Stimulated activated CD4-positive, alpha-beta T cell treated with anti-CD3 and anti-CD28 coated beads, Interleukin-1b, Interleukin-23, amount 100 ng/mL, for 1 hour (primary cell): ENCODE measurements around the gene KIRREL3.

Source experiments
- DNase-seq, 2 donors: peaks; one replicate each; pipeline ENCODE4 v3.0.0-alpha.2; 2020; ENCODE audit warnings: low read depth in 2 of 2

The KIRREL3 gene

DNA sequence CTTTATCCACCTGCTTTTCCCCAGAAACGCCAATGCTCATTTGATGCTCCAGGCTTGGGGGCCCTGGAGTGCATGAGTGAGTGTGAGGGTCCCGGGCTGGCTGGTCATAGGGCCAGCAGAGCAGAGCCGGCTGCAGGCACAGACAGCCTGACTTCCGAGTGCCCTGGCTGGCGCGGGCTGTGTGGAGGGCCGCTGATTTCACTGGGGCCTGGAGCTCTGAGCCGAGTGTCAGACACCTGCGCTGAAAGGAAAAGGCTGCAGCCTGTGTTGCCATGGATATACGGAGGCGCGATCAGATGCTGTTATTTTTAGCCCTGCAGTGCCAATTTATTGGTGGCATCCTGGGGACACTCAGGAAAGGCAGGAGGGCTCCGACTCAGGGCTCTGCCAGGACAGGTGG lies 557.5 kb downstream of the KIRREL3 start:
- no peak for DNase-seq

DNA sequence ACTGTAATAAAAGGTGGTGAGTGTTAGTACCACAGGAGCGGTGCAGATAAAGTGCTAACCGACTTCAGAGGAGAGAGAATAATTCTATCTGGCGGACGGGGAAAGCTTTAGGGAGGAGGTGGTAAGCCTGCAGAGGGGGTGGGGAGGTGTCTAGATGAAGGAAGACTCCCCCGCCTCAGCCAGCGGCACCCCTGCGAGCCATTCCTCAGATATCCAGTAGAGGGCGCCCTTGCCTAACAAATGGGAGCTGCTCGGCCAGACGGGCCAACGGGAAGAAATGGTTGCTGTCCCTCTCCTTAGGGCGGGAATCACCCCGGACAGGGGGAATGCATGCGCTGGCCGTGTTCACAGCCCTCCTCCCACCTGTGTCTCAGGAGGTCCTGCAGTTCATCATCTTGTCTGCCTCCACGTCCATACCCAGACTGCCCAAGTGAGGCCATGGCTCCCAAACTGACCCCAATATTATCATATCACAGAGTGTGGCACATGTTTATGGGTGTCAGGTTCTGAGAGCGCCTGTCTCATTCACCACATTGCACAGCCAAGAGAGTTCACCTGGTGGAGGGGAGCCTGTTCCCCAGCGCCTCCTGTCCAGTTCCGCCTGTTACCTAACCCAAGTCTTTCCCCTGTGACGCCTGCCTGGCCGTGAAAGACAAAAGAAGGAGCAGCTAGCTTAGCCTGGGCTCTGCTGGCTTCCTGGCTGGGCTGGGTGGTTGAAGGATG lies 559.6 kb downstream of the KIRREL3 start:
- peak; percentile 42 to 56 for DNase-seq

DNA sequence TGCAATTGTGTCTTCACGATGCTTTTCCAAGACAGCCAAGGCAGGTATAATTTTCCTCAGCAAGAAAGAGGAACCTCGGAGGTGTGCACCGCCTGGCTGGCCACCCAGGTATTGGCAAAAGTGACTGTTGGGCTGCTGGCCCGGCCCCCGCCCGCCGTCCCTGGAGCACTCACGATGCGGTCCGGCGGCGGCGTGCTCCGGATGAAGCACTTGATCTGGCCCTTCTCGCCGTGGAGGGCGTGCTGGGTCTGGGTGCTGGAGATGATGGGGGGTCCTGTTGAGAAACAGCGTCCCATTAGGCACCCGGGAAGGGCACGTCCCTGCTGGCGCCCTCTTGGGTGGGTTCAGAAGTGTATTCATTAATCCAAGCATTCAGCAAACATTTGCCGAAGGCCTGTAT lies 560.3 kb downstream of the KIRREL3 start:
- no peak for DNase-seq

DNA sequence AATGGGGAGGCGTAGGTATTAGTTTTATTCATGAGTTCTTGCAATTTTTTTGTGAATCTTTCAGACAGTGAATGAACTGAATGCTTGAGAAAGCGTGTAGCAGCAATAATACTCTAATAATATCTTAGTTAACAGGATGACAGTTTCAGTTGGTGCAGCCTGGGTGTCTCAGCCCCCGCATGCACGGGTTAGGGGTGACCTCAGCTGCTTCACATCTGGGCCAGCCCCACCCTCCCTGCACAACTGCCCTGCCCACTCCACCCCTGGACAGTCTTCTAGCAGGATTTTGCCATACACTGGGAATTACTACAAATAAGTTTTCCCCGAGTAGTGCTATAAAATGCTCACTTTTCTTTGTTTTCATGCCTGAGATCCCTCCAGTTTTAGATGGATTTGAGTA lies 561.9 kb downstream of the KIRREL3 start:
- no peak for DNase-seq

DNA sequence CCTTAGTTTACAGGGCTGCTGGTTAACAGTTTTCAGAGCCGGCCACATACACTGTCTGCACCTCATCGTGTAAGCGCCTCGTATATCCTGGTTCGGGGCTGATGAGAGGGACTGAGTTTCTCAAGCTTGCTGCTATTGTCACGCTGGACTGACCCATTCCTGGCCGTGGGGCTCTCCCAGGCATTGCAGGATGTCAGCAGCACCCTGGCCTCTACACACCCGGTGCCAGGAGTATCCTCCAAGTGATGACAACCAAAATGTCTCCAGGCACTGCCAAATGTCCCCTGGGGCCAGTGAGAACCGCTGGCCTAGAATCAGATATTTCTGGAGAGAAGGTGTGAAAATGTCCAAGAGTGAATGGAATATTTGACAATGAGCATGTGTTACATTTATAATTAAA lies 562.3 kb downstream of the KIRREL3 start:
- DNase-seq, result no peak

DNA sequence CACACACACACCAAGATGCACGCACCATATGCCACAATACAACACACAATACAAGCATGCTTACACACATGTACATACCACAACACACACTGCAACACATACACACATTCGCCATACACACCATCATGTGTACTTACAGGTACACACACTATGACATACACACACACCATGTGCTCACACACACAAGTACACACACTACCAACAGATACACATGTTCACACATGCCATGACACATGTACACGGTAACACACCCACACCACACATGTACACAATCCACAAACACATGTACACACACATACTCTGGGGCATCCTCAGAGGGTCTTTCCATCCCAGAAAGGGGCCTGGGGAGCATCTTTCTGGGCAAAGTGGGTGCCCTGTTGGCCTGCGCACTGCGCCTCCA lies 562.8 kb downstream of the KIRREL3 start:
- no peak for DNase-seq

DNA sequence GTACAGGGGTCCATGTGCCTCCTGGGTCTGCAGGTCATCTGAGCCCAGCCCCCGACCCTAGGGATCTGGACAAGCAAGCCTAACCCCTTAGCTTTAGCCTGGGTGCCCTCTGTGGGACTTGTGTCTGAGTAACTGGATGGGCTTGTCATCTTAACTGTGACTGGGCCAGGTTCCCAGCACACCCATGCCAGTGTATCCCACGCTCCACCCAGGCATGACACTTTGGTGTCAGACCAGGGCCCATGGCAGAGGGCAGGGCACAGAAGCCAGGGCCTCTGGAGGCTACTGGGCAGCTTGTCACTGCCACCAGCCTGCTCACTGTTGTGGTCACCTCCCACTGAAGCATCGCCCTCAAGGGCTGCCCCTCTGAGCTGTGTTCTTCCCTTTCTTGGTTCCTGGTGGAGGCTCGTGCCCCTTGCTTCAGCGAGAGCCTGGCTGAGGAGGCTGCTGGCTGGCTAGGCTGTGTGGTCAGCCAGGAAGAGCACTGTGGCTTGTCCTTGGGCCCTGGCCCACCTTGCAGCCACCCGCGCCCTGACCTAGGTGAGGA lies 564.3 kb downstream of the KIRREL3 start:
- no peak for DNase-seq

DNA sequence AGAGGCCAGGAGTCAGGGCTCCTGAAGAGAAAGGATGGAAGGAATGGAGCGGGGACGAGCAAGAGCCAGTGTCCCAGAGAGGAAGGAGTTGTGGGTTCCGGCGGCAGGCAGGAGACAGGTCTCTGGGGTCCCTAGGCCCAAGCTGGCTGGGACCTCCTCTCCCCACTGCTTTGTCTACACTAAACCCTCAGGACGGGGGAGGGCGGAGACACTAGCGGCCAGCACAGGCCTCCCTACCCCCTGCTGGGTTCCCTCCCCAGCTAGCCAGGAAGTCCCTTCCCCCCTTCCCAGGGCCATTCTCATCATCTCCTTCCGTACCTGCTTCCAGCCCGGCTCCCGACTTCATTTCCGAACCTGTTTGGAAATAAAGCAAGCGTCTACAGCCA lies 565.6 kb downstream of the KIRREL3 start:
- DNase-seq, result no peak

DNA sequence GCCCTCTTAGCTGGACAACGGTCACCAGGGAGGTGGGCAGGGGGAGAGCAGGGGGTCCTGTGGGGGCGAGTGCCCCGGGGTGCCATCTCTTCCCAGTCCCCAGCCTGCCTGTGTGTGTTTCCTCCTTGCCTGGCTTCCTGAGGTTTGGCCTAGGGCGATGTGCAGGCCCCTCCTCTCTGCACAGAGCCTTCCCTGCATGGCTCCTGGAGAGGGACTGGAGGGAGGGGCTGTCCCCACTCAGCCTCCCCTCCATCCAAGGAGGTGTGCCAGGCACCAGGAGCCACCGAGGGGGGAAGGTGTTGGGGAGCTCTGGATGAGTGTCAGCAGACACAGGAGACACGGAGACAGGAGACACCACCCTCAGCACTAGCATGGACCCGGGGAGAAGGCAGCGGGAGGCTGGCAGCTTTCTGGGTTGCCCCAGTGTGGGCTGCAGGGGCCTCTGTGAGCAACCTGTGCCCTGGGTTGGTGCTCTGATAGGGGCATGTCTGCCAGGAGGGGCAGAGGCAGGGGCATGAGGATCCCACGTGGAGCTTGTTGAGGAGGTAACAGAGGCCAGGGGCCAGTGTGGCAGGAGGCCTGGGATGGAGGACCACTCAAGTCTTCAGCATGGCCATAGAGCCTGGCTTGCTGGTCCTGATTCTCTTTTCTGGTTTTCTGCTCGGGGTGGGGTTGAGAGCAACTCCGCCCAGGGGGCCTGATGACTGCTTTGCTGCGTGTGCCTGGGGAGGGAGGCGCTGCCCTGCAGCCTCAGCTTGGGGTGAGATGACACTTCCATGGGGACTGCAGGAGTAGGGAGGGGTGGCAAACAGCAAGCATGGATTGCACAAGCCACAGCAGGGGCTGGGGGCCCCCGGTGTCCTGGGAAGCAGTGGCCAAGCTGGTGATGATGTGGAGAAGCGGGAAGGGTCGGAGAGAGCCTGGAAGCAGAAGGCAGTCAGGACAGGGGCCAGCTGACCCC lies 566.3 kb downstream of the KIRREL3 start:
- DNase-seq, result no peak

DNA sequence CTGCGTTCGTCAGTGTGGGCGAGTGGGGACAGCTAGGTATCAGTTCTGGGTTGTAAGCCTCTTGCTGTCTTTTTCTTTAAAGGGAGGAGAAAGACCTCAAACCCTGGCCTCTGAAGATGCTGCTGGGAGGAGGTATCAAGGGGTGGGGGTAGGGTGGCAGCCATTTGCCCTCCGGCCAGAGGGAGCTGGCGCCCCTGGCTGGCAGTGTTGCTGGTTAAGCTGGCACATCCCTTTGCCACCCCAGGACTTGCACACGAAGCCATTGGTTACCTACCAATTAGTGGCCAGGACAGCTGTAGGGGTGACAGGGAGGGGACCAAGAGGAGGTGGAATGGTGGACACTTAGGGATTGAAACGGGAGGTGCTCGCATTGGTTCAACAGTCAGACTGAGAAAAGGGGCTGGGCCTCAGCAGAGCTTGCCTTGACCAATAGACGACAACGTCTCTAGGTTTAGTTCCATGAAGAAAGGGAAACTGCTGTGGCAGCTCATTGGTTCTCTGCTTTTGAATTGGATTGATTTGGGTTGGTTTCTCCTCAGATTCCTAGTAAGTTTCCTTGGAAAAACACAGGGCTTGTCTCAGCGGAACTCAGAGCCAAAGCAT lies 567.2 kb downstream of the KIRREL3 start:
- no peak for DNase-seq

DNA sequence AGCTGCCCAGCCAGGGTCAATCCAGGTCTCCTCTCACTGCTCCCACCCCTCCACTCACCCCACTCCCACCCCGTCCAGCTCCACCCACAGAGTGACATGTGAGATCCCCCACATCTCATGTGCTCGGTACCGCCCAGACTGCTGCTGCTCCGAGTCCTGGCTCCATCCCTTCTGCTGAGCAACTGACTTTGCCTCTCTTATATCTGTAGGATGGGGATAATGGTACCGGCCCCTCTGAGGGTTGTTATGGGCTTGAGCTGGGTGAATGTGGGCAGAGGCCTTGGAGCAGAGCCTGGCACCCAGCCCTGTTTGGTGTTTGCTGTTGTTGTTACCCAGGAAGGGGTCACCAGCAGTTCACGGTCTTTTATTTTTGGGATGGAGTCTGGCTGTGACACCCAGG lies 568.0 kb downstream of the KIRREL3 start:
- no peak for DNase-seq

DNA sequence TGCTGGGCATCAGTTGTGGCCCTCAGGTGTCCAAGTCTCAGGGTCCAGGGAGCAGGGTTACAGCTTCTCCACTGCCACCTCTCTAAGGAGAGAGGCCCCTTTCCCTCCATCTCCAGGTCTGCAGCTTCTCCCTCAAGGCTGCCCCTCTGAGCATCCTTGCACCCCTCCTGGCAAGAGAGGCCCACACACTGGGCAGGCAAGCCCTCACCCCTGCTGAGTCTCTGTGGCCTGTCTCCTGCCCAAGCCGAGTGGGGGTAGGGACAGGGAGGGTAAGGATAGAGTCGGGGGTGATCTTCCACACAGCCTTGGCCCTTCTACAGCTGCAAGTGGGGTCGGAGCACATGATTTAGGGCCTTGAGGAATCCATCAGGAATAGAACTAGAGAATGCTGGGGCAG lies 568.5 kb downstream of the KIRREL3 start:
- DNase-seq, result no peak

DNA sequence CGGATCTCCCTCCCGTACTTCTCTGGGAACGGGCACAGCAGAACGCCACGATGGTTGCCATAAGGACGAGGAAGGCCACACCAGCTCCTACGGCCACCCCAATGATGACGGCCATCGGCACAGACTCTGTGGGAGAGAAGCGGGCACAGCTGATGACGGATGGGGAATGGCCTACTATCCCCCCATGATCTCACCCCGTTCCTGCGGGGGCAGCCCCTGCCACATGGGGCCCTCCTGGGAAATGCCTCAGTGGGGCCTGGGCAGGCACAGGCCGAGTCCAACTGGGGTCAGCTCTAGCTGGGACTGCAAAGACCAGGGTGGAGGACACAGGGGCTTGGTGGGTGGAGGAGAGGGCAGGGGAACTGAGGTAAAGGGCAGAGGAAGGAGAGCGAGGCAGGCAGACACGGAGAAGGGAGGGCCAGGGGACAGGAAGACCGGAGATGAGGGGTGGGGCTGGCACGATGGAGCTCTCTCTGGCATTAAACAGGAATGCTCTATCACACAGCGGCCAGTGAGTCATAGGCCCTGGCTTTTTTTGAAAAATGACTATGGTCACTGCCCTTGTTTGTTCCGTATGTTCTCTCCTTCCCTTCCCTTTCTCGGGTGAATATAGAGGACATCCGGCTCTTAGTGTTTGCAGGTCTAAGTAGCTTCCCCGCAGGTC lies 569.0 kb downstream of the KIRREL3 start:
- no peak for DNase-seq

DNA sequence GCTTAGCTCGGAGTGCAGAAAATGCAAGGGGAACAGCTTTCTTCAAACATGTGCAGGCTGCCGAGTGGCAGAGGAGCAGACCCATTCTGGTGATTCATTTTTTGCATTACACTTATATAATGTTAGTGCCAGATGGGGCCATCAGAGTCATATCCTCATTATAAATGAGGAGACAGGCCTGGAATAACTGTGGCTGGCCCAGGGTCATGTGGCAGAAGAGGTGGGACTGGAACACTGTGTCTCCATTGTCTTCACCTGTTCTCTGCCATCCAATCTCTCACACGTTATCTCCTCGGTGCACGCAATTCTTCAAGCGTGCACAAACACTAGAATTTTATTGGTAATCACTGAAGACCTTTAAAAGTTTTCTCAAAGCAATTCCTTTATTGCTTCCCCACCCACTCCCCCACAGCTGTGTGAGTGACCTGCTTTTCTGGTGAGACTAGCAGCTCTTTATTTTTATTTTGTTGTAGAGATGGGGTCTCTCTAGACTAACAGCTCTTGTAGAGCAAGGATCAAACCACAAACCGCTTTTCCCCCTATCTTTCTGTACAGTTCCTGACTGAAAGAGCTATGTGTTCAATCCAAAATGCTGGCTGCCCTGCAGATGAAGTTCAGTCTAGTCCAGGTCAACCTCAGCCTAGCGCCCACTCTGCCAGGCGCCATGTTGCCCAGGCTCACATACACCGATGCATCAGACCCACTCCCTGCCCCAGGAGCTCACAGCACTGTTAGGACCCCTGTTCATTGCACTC lies 569.8 kb downstream of the KIRREL3 start:
- no peak for DNase-seq

DNA sequence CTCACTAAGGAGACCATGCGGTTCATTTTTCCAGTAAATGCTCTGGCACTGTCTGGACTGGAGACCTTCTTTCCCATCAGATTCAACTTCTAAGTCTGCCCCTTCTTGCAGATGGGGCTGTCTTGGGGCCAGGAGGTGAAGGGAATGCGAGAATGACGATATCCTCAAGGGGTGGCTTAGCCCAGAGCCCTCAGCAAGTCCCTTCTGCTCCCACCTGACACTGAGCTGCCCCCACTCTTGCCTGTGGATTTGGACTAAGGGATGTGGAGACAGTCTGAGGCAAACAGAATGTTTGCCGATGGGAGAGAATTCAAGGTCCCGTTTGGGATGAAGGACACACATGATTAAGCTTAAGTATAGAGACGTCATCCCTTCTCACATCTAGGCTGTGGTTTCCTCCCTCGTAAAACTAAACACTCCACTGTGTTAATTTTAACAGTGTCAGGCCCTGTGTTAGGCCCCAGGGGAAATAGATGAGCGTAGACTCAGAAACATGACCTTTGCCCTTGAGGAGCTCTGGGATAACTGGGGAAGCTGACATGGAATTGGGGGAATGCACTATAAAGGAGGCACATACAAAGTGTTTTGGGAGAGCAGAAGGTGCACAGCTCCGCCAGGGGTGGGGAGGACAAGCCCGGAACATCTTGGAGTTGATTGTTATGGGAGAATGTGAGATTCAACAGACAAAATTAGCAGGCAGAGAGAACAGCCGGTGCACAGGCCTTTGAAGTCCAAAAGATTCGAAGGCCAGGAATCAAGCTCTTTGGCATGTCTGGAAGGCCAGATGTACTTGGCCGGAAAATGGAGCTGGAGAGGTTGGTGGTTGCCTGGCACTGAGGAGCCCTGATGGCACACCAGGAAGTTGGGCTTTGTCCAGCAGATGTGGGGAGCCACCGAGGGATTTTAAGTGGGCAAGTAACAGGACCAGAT lies 573.5 kb downstream of the KIRREL3 start:
- DNase-seq, result no peak

DNA sequence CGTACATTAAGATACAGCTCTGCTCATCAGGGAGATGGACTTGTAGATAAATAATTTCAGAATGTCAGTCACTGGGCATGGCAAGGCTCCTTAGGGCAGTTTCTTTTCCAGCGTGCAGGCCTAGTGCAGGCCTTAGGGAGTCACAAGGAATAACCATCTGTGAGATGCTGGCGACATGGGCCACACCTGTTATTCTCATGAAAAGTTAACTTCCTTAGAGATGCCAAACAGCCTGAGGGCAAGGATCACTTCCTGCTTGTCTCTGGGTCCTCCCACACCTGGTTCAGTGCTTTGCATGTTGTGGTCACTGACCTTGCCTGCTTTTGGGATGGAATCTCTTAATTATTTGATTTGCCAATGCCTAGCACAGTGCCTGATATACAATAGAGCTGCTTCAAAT lies 574.5 kb downstream of the KIRREL3 start:
- DNase-seq, result no peak

DNA sequence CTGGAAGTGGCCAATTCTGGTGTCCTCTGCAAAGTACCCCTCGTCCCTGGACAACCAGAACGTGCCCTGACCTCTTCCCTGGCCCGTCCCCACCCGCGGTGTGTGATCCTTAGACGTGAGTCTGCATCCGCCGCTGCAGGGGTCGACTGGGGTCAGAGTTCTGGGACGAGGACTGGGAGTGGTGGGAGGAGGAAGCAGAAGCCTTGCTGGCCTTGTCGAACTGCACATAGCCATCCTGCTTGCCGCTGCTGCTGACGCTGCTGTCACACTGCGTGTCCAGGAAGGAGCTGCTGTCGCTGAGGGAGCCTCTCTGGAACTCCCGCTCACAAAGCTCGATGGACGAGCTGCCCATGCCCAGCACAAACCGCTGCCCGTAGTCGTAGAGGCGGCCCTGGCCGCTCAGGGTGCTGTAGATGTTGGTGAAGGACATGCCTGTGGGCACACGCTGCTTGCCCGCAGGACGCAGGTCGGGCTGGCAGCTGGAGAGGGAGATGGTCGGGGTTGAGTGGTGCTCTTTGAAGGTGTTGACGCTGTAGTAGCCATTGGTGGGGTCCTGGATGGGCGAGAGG lies 576.0 kb downstream of the KIRREL3 start:
- DNase-seq, result no peak

DNA sequence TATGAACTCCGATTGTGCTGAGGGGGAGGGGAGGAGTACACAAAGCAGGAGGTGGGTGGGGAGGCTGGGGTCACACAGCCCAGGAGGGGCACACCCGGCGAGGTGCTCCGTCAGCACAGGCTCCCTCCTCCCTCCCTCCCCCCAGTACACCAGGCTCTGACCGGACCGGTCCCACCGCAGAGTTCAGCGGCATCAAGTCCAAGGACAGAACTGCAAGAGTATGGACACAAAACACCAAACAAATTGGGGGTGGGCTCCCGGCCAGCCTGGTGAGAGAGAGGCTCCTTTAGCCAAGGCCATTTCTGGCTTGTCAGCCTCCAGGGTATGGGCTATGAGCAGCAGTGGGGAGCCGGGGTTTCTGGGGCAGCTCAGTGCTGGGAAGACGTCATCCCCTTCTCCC lies 576.8 kb downstream of the KIRREL3 start:
- DNase-seq, result no peak

DNA sequence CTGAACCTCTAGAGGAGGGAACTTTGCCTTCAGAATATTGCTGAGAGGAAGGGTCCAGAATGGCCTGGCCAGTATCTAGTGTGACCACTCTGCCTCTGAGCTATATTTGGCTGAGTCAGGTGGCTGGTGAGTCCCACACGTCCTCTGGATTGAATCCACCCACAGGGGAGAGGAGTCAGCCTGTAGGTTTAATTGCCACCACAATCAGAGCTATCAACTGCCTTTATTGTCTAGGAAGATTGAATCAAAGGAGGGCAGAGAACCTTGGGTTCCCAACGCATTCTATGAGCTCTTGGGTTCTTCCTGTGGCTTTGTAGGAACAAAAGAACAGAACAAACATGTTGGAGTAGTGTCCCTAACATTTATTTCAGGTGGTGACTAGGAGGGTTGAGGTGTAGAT lies 577.4 kb downstream of the KIRREL3 start:
- no peak for DNase-seq

DNA sequence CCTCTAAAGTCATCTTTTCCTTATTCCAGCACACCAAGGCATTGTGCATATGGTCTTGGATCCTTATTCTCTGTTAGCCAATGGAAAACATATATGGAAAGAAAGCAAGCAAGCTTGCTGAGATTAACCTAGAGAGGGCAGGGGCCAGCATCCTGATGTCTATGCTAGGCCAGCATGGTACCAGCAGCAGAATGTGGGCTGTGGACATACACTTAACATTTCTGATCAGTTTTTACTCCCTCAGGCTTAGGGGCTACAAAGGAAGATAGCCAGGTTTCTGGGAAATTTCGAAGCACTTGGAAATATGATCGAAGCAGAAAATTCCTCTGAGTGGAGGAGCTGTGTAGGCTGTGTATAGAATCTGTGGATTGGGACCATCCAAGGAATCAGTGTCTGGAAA lies 578.1 kb downstream of the KIRREL3 start:
- DNase-seq, result no peak
